PC-9 (cell line): ENCODE measurements around the gene MED7. TPM values are rescaled to one million over a fixed set of nuclear protein-coding genes. Genes with fewer than 3 reads are reported as not detected.

Source experiments
- BruUV-seq: library from RNA; stranded (reverse); fragments of 400-500 nt; replicated peaks from 2 replicates; lab custom pipeline; 2021; lab: Mats Ljungman, UMichigan
- CTCF ChIA-PET: fragments of 300-600 bp; sonication (Branson Sonifier 250); formaldehyde crosslinking; loops from one replicate; lab custom pipeline; 2022; ENCODE audit warnings: antibody characterized with exemption; lab: Charles Lee
- POLR2A ChIA-PET: fragments of 300-600 bp; sonication (Branson Sonifier 250); formaldehyde crosslinking; loops from one replicate; lab custom pipeline; 2022; ENCODE audit warnings: antibody characterized with exemption; ENCODE audit not compliant: unreplicated experiment; lab: Charles Lee
- DNase-seq, 2 experiments: peaks; one replicate each; pipeline versions ENCODE4 v3.0.0 to v3.0.0-alpha.2; 2015 to 2022; ENCODE audit warnings: mixed read lengths in 1 of 2
- H2AFZ ChIP-seq: fragments of 200-600 bp; sonication (generic); 2 replicates; pipeline ENCODE4 v1.8.1; 2017; ENCODE audit warnings: antibody characterized with exemption
- H3F3A ChIP-seq: fragments of 200-600 bp; sonication (generic); 2 replicates; pipeline ENCODE4 v1.8.1; 2017; ENCODE audit warnings: antibody characterized with exemption, mild to moderate bottlenecking, low read depth; ENCODE audit not compliant: insufficient read depth
- H3K27ac ChIP-seq: fragments of 200-600 bp; sonication (generic); 2 replicates; pipeline ENCODE4 v1.6.1; 2016; ENCODE audit warnings: mixed run types
- H3K27me3 ChIP-seq: fragments of 200-600 bp; sonication (generic); 2 replicates; pipeline ENCODE4 v1.6.1; 2016; ENCODE audit warnings: low read depth, mixed run types; ENCODE audit not compliant: insufficient read depth
- H3K36me3 ChIP-seq: fragments of 200-600 bp; sonication (generic); 2 replicates; pipeline ENCODE4 v1.6.1; 2016; ENCODE audit warnings: low read depth, mixed run types
- H3K4me1 ChIP-seq: fragments of 200-600 bp; sonication (generic); replicated peaks from 2 replicates; pipeline ENCODE4 v1.6.1; 2016; ENCODE audit warnings: mixed run types; ENCODE audit not compliant: insufficient read depth
- H3K4me2 ChIP-seq: fragments of 200-600 bp; sonication (generic); 2 replicates; pipeline ENCODE4 v1.6.1; 2017; ENCODE audit warnings: mixed run types
- H3K4me3 ChIP-seq: fragments of 200-600 bp; sonication (generic); 2 replicates; pipeline ENCODE4 v1.6.1; 2016; ENCODE audit warnings: mixed run types
- H3K79me2 ChIP-seq: fragments of 200-600 bp; sonication (generic); 2 replicates; pipeline ENCODE4 v1.6.1; 2017; ENCODE audit warnings: low read depth, mixed run types
- H3K9me2 ChIP-seq: fragments of 200-600 bp; sonication (generic); 2 replicates; pipeline ENCODE4 v1.8.1; 2017; ENCODE audit warnings: mild to moderate bottlenecking; ENCODE audit not compliant: insufficient read depth
- H3K9me3 ChIP-seq: fragments of 200-600 bp; sonication (generic); 2 replicates; pipeline ENCODE4 v1.8.1; 2016; ENCODE audit warnings: low read depth; ENCODE audit not compliant: insufficient read depth
- H4K20me1 ChIP-seq: fragments of 200-600 bp; sonication (generic); 2 replicates; pipeline ENCODE4 v1.8.1; 2017; ENCODE audit not compliant: insufficient read depth
- CTCF ChIP-seq: fragments of 200-600 bp; sonication (generic); conservative IDR thresholded peaks from 2 replicates; pipeline ENCODE4 v1.6.1; 2017; ENCODE audit warnings: mixed run types, antibody characterized with exemption, mild to moderate bottlenecking, moderate library complexity
- EZH2 ChIP-seq: fragments of 200-600 bp; sonication (generic); IDR thresholded peaks from 2 replicates; pipeline ENCODE4 v1.8.0; 2017; ENCODE audit warnings: antibody characterized with exemption, low read depth
- intact Hi-C: fragments of 100-400 bp; cut with micrococcal nuclease; formaldehyde crosslinking; loops from one replicate; pipeline ENCODE4 v1.10.0; 2022; ENCODE audit not compliant: unreplicated experiment
- total RNA-seq: library from RNA; stranded (reverse); gene quantifications from 2 replicates; pipeline ENCODE4 v1.2.3, GENCODE V29; 2021

The MED7 gene
- total RNA-seq, 1 experiment from 2014 or later = 11.8 TPM

- H3K27me3 ChIP-seq = no peaks in the 10 kb centered on the region
- no peaks in the 10 kb centered on the region for H3K79me2 ChIP-seq
- no peak overlapping the region for H3K27ac ChIP-seq
- no peaks in the 10 kb centered on the region for H3K4me1 ChIP-seq
- no peak overlapping the region for H3K4me3 ChIP-seq
- intact Hi-C loops = no loop called here
- no peak overlapping the region for H3K4me2 ChIP-seq
- no peaks in the 10 kb centered on the region for H4K20me1 ChIP-seq
- TF ChIP-seq EZH2 (no peak), CTCF (no peak)
- H3K9me2 ChIP-seq = no peaks in the 10 kb centered on the region
- H3K9me3 ChIP-seq = no peaks in the 10 kb centered on the region; the same call in 1 of the 2 replicates
- ChIA-PET POLR2A (no interaction called here), CTCF (no interaction called here)
- BruUV-seq = no TSS peak
- H3F3A ChIP-seq = no peaks in the 10 kb centered on the region
- no peak overlapping the region for H2AFZ ChIP-seq
- no peaks in the 10 kb centered on the region for H3K36me3 ChIP-seq
- DNase-seq = no peak
Observed at GRCh38 chr5:157116483-157116954, 26.1 kb downstream of the MED7 start.

GRCh38 chr5:157115502-157115901, 27.2 kb downstream of the MED7 start:
- no peak for TF ChIP-seq EZH2
- no peak for TF ChIP-seq CTCF
- Histone ChIP-seq H4K20me1 (no peaks in the 10 kb centered on the region), H3K4me1 (no peaks in the 10 kb centered on the region), H3K4me2 (no peak overlapping the region), H3K9me2 (no peaks in the 10 kb centered on the region), H3K27me3 (no peaks in the 10 kb centered on the region), H2AFZ (no peak overlapping the region), H3K36me3 (no peaks in the 10 kb centered on the region), H3K27ac (no peak overlapping the region), H3F3A (no peaks in the 10 kb centered on the region), H3K4me3 (no peak overlapping the region), H3K9me3 (no peaks in the 10 kb centered on the region), H3K79me2 (no peaks in the 10 kb centered on the region)
- no peak for DNase-seq
- intact Hi-C loops = no loop called here
- BruUV-seq = no TSS peak
- POLR2A ChIA-PET = no interaction called here
- CTCF ChIA-PET = no interaction called here

- intact Hi-C loops = no loop called here
- no peak for DNase-seq
- H3K36me3 ChIP-seq = no peaks in the 10 kb centered on the region
- BruUV-seq = no TSS peak
- no peaks in the 10 kb centered on the region for H3K9me3 ChIP-seq
- ChIA-PET CTCF (no interaction called here), POLR2A (no interaction called here)
- H3K4me2 ChIP-seq = no peak overlapping the region
- H3K9me2 ChIP-seq = no peaks in the 10 kb centered on the region
- no peaks in the 10 kb centered on the region for H3K4me1 ChIP-seq
- no peak overlapping the region for H3K27ac ChIP-seq
- no peak overlapping the region for H3K4me3 ChIP-seq
- no peak overlapping the region for H2AFZ ChIP-seq
- TF ChIP-seq EZH2 (no peak), CTCF (no peak)
- no peaks in the 10 kb centered on the region for H3K79me2 ChIP-seq
- H4K20me1 ChIP-seq = no peaks in the 10 kb centered on the region
- H3F3A ChIP-seq = no peaks in the 10 kb centered on the region
- H3K27me3 ChIP-seq = no peaks in the 10 kb centered on the region
Observed at GRCh38 chr5:157115012-157115411, 27.7 kb downstream of the MED7 start.
